ENCODE data around the gene PMPCA. TPM values are rescaled to one million over a fixed set of nuclear protein-coding genes. Genes with fewer than 3 reads are reported as not detected.

Gene PMPCA
- polyA plus RNA-seq, 1 donor (not counting 4 experiments of a cell fraction or from before 2014, with no cell fraction given), result 85.9 TPM

GRCh38 chr9:136418182-136419091, 8.0 kb downstream of the PMPCA start:
- Histone ChIP-seq H3K4me1 (ENCODE audit: control insufficient read depth, extremely low read depth, insufficient read depth, low read length) (no peaks in the 10 kb centered on the region), H4K20me1 (ENCODE audit: control insufficient read depth, extremely low read depth, insufficient read depth, low read length) (peaks cover 4% of the 10 kb centered on the region), H3K27me3 (ENCODE audit: control insufficient read depth, extremely low read depth, insufficient read depth, low read length) (no peaks in the 10 kb centered on the region), H3K79me2 (ENCODE audit: control insufficient read depth, insufficient read depth, low read length) (peaks cover 10% of the 10 kb centered on the region), H2AFZ (ENCODE audit: control insufficient read depth, low read length) (no peak overlapping the region), H3K27ac (ENCODE audit: control insufficient read depth, insufficient read depth, low read length) (no peak overlapping the region), H3K9ac (ENCODE audit: control insufficient read depth, extremely low read depth, insufficient read depth, low read length) (no peak overlapping the region), H3K9me3 (ENCODE audit: control insufficient read depth, low read depth, low read length) (no peaks in the 10 kb centered on the region), H3K4me3 (ENCODE audit: control insufficient read depth in 2 of 3, extremely low read depth in 1 of 3, insufficient read depth in 2 of 3, low read depth in 1 of 3, low read length in 3 of 3) (no peak overlapping the region), H3K36me3 (ENCODE audit: control insufficient read depth in 2 of 2, extremely low read depth in 1 of 2, insufficient read depth in 2 of 2, low read length in 2 of 2) (peaks cover 48 to 62% of the 10 kb centered on the region in 2 experiments), H3K4me2 (ENCODE audit: control insufficient read depth, extremely low read depth, insufficient read depth, low read depth, low read length) (no peak overlapping the region), H3K9me1 (ENCODE audit: control insufficient read depth, extremely low read depth, insufficient read depth, low read length) (no peaks in the 10 kb centered on the region)
- no peak for TF ChIP-seq EZH2 (IDR thresholded peaks at IDR 0.05; ENCODE audit: low read length)
- TF ChIP-seq CTCF (optimal IDR thresholded peaks at IDR 0.05 in 1 of 3, IDR thresholded peaks at IDR 0.05 in 1 of 3, conservative IDR thresholded peaks at IDR 0.05 in 1 of 3; ENCODE audit: extremely low read depth in 1 of 3, insufficient read depth in 2 of 3, low read length in 3 of 3), result no peak
- no peak for FAIRE-seq
- dilution Hi-C loops (cut with MboI; ENCODE audit: extremely low pct_ligation_motif_present, low sequenced_read_pairs), result no loop called here
- DNase-seq (ENCODE audit: low read depth, low spot score), result no peak

DNA sequence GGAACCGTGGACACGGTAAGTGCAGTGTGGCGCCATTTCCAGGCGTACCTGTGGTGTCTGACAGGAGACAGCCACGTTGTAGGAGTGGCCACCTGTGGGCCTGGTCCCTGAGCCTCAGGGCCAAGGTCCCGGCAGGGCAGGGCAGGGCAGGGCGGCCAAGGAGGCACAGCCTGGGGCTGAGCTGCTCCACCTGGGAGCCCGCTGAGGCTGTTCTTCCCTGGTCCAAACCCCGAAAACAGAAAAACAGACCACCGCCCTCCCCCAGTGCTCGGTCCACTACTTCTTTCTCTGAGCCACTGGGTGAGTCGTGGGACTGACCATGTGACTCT, 8.6 kb downstream of the PMPCA start:
- no peak overlapping the region for H3K9ac ChIP-seq (ENCODE audit: control insufficient read depth, extremely low read depth, insufficient read depth, low read length)
- no peak for TF ChIP-seq CTCF (optimal IDR thresholded peaks at IDR 0.05 in 1 of 3, IDR thresholded peaks at IDR 0.05 in 1 of 3, conservative IDR thresholded peaks at IDR 0.05 in 1 of 3; ENCODE audit: extremely low read depth in 1 of 3, insufficient read depth in 2 of 3, low read length in 3 of 3)
- no peak for TF ChIP-seq EZH2 (IDR thresholded peaks at IDR 0.05; ENCODE audit: low read length)
- no peaks in the 10 kb centered on the region for H3K4me1 ChIP-seq (ENCODE audit: control insufficient read depth, extremely low read depth, insufficient read depth, low read length)
- H3K4me3 ChIP-seq (ENCODE audit: control insufficient read depth in 2 of 3, extremely low read depth in 1 of 3, insufficient read depth in 2 of 3, low read depth in 1 of 3, low read length in 3 of 3), result no peak overlapping the region
- DNase-seq (ENCODE audit: low read depth, low spot score) (no peak), FAIRE-seq (no peak)
- H3K27me3 ChIP-seq (ENCODE audit: control insufficient read depth, extremely low read depth, insufficient read depth, low read length), result no peaks in the 10 kb centered on the region
- H3K4me2 ChIP-seq (ENCODE audit: control insufficient read depth, extremely low read depth, insufficient read depth, low read depth, low read length), result no peak overlapping the region
- H3K36me3 ChIP-seq (ENCODE audit: control insufficient read depth in 2 of 2, extremely low read depth in 1 of 2, insufficient read depth in 2 of 2, low read length in 2 of 2), result peaks cover 44 to 56% of the 10 kb centered on the region in 2 experiments
- H3K9me3 ChIP-seq (ENCODE audit: control insufficient read depth, low read depth, low read length), result no peaks in the 10 kb centered on the region
- H2AFZ ChIP-seq (ENCODE audit: control insufficient read depth, low read length), result no peak overlapping the region
- peaks cover 4% of the 10 kb centered on the region for H3K79me2 ChIP-seq (ENCODE audit: control insufficient read depth, insufficient read depth, low read length)
- H3K9me1 ChIP-seq (ENCODE audit: control insufficient read depth, extremely low read depth, insufficient read depth, low read length), result no peaks in the 10 kb centered on the region
- no peaks in the 10 kb centered on the region for H4K20me1 ChIP-seq (ENCODE audit: control insufficient read depth, extremely low read depth, insufficient read depth, low read length)
- no peak overlapping the region for H3K27ac ChIP-seq (ENCODE audit: control insufficient read depth, insufficient read depth, low read length)
- dilution Hi-C loops (cut with MboI; ENCODE audit: extremely low pct_ligation_motif_present, low sequenced_read_pairs), result no loop called here

All from keratinocyte (primary cell).